Superior temporal gyrus (tissue), 1 donor: ENCODE results near the gene SPANXD.
"Not testable (repeated sequence)": the region's sequence is repeated elsewhere in the genome, so short reads cannot be mapped to it uniquely, and the experiment has no call there.

ENCODE experiments used
- DNase-seq: peaks from one replicate; pipeline ENCODE4 v3.0.0-alpha.2; 2016; ENCODE audit errors: extremely low spot score

SPANXD gene

GRCh38 chrX:141698639-141699038, at the start of gene SPANXD:
SPANXD (minus strand) TSS chrX:141698739; CDS start chrX:141698405, 334 bp downstream.
- not testable (repeated sequence) for DNase-seq

GRCh38 chrX:141742666-141743065, 44.1 kb upstream of the SPANXD start:
- no peak for DNase-seq

GRCh38 chrX:141736656-141737055, 38.1 kb upstream of the SPANXD start:
- no peak for DNase-seq

- DNase-seq = no peak
Measured at GRCh38 chrX:141733371-141733770, 34.8 kb upstream of the SPANXD start.

- DNase-seq = no peak
Measured at GRCh38 chrX:141732031-141732430, 33.5 kb upstream of the SPANXD start.

GRCh38 chrX:141724186-141724585, 25.6 kb upstream of the SPANXD start:
- no peak for DNase-seq

- DNase-seq = no peak
Measured at GRCh38 chrX:141714680-141715079, 16.1 kb upstream of the SPANXD start.

GRCh38 chrX:141701072-141701471, 2.5 kb upstream of the SPANXD start:
- DNase-seq = no peak

GRCh38 chrX:141673946-141674345, 24.6 kb downstream of the SPANXD start:
- no peak for DNase-seq

GRCh38 chrX:141669689-141670088, 28.9 kb downstream of the SPANXD start:
- no peak for DNase-seq

GRCh38 chrX:141668371-141668770, 30.2 kb downstream of the SPANXD start:
- no peak for DNase-seq

GRCh38 chrX:141662781-141663180, 35.8 kb downstream of the SPANXD start:
- no peak for DNase-seq

GRCh38 chrX:141652286-141652685, 46.3 kb downstream of the SPANXD start:
- no peak for DNase-seq
